ENCODE results near the gene DOK3. TPM values are rescaled to one million over a fixed set of nuclear protein-coding genes. Genes with fewer than 3 reads are reported as not detected.

DOK3 gene
- total and polyA plus RNA-seq, 2 donors (not counting 1 experiment from before 2014, with no cell fraction given), result 103 to 115 TPM

DNA sequence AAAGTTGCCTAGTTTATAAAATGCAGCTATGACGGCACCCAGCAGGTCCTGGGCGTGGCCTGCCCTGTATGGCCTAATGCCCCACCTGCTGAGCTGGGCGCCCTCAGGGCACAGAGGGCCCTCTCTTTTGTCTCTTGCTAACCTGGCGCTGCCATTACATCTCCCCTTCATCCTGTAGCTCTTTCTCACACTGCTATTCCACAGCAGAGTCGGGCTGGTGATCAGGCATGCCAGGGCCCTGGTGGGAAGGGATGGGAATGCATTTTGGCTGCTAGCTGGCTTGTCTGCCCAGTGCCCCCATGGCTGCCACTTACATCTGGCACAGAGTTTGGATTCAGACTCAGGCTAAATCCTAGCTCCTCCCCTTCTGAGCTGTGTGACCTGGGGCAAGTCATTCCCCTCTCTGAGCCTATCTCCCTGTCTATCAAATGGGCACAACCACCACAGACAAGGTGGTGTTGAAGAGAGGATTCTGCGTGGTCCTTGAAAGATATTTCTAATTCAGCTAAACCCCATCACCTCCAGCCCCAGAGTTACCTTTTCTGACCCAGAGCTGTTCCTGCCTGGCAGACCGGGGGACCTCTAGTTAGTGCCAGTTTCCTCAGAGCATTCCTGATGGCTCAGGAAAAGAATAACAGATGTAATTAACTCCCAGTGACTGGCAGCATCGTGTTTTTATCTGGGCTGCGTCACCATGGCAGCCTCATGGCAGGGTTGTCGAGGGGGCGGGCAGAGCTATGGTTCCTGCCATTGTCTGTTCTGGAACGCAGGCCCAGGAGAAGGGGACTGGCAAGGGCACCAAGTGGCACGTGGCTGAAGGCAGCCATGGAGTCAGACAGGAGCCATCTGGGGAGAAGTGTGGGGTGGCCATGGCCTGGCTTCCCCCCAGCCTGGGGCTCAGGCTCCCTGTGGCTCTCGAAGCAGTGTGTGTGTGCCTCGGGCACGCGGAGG is 56.7 kb downstream of the DOK3 start:
- H3K9me3 Mint-ChIP-seq (ENCODE audit: insufficient read depth), result no peaks in the 10 kb centered on the region
- DNase-seq, result no peak
- H3K4me2 ChIP-seq (replicated peaks; ENCODE audit: low read depth, low read length, poor library complexity, severe bottlenecking), result peak overlapping the region; percentile 99

More for the DNA sequence above, 56.7 kb downstream of the DOK3 start:
- Mint-ChIP-seq H3K27me3 (no peaks in the 10 kb centered on the region), H3K27ac (peak overlapping the region; percentile 97), H3K4me3 (peak overlapping the region; percentile 96), H3K4me1 (peaks cover 40% of the 10 kb centered on the region)
- Histone ChIP-seq H3K4me3 (ENCODE audit: control extremely low read depth in 1 of 5, extremely low read depth in 1 of 5, insufficient read depth in 1 of 5, low read depth in 2 of 5, low read length in 4 of 5) (peak overlapping the region in 1 of 5 experiments; percentile 74), H3K9ac (ENCODE audit: low read length) (peak overlapping the region; percentile 68), H3K9me3 (ENCODE audit: control extremely low read depth in 1 of 3, control insufficient read depth in 2 of 3, insufficient read depth in 1 of 3, low read length in 2 of 3) (peaks cover 0 to 4% (median 0%) of the 10 kb centered on the region in 3 donors), H3K79me2 (ENCODE audit: control insufficient read depth, insufficient read depth, low read length) (peaks cover 21% of the 10 kb centered on the region), H3K27me3 (replicated peaks in 1 of 4; ENCODE audit: control extremely low read depth in 1 of 4, control insufficient read depth in 3 of 4, insufficient read depth in 4 of 4, low read length in 3 of 4) (peaks cover 0 to 14% (median 0%) of the 10 kb centered on the region in 4 experiments), H2AFZ (ENCODE audit: insufficient read depth, low read depth, low read length, poor library complexity, severe bottlenecking) (no peak overlapping the region), H3K4me1 (ENCODE audit: control insufficient read depth in 2 of 2, insufficient read depth in 2 of 2, low read length in 2 of 2) (peaks cover 26 to 47% of the 10 kb centered on the region in 2 donors), H4K20me1 (ENCODE audit: control insufficient read depth, insufficient read depth, low read length, poor library complexity, severe bottlenecking) (peaks cover 43% of the 10 kb centered on the region), H3K27ac (ENCODE audit: low read length in 2 of 2) (no peak overlapping the region), H3K36me3 (replicated peaks in 1 of 2; ENCODE audit: control extremely low read depth in 1 of 2, control insufficient read depth in 1 of 2, extremely low read depth in 1 of 2, insufficient read depth in 2 of 2, low read length in 1 of 2) (no peaks in the 10 kb centered on the region)
- intact Hi-C loops (cut with micrococcal nuclease), result no loop called here
- TF ChIP-seq CTCF (IDR thresholded peaks at IDR 0.05) (no peak), EZH2 (IDR thresholded peaks at IDR 0.05; ENCODE audit: borderline replicate concordance, insufficient read depth, low read depth, low read length, poor library complexity, severe bottlenecking) (no peak)
- no peak for ATAC-seq (ENCODE audit: low read depth)
- ChIA-PET POLR2A (interaction anchor here (0.6 to 6.7 kb wide), 9 partner anchors 7 to 102 kb away, joined by 3 to 87 read pairs (median 5); partner anchors contain the start of genes DOK3, GRK6 and LMAN2), CTCF (interaction anchor here (1.2 to 21.3 kb wide), 10 partner anchors 7 to 134 kb away, joined by 3 to 628 read pairs (median 30); partner anchors contain the start of genes DOK3, F12, GRK6 and PFN3)
- whole genome bisulfite sequencing (ENCODE audit: insufficient coverage), result 93% methylated on average over 14 of the region's 17 CpGs

Other genes with a start within 250 kb of the DOK3 start
- gene RAB24, start 206.1 kb downstream of the DOK3 start, total RNA-seq, result 38.3 and 39.7 TPM in 2 replicates
- 147 and 235 TPM in 2 replicates for gene RAB24, start 206.1 kb downstream of the DOK3 start, polyA plus RNA-seq
- gene PRELID1, start 206.0 kb downstream of the DOK3 start, total RNA-seq, result 66.5 and 71.7 TPM in 2 replicates
- gene PRELID1, start 206.0 kb downstream of the DOK3 start, polyA plus RNA-seq, result 64.7 and 86.8 TPM in 2 replicates
- 10.8 and 11.5 TPM in 2 replicates for gene MXD3, start 197.9 kb downstream of the DOK3 start, total RNA-seq
- gene MXD3, start 197.9 kb downstream of the DOK3 start, polyA plus RNA-seq, result 12.0 and 14.8 TPM in 2 replicates
- gene LMAN2, start 158.2 kb downstream of the DOK3 start, total RNA-seq, result 89.4 and 99.4 TPM in 2 replicates
- gene LMAN2, start 158.2 kb downstream of the DOK3 start, polyA plus RNA-seq, result 82.8 and 123 TPM in 2 replicates
- gene RGS14, start 151.9 kb downstream of the DOK3 start, total RNA-seq, result 85.8 and 92.6 TPM in 2 replicates
- gene RGS14, start 151.9 kb downstream of the DOK3 start, polyA plus RNA-seq, result 167 and 184 TPM in 2 replicates
- not detected in 2 replicates for gene SLC34A1, start 125.4 kb downstream of the DOK3 start, total RNA-seq
- 0.06 TPM in 1 of 2 replicates, not detected in the other for gene SLC34A1, start 125.4 kb downstream of the DOK3 start, polyA plus RNA-seq
- gene PFN3, start 109.2 kb downstream of the DOK3 start, total RNA-seq, result not detected in 2 replicates
- gene PFN3, start 109.2 kb downstream of the DOK3 start, polyA plus RNA-seq, result not detected in 2 replicates
- not detected in 2 replicates for gene F12, start 100.3 kb downstream of the DOK3 start, total RNA-seq
- 3.1 and 6.5 TPM in 2 replicates for gene F12, start 100.3 kb downstream of the DOK3 start, polyA plus RNA-seq
- 155 and 165 TPM in 2 replicates for gene GRK6, start 83.2 kb downstream of the DOK3 start, total RNA-seq
- 150 and 173 TPM in 2 replicates for gene GRK6, start 83.2 kb downstream of the DOK3 start, polyA plus RNA-seq
- 4.8 and 5.6 TPM in 2 replicates for gene PRR7, start 63.0 kb downstream of the DOK3 start, total RNA-seq
- 84.4 and 152 TPM in 2 replicates for gene PRR7, start 63.0 kb downstream of the DOK3 start, polyA plus RNA-seq
- gene DBN1, start 36.2 kb downstream of the DOK3 start, total RNA-seq, result 1.4 and 2.4 TPM in 2 replicates
- 1.5 and 1.9 TPM in 2 replicates for gene DBN1, start 36.2 kb downstream of the DOK3 start, polyA plus RNA-seq
- gene PDLIM7, start 12.2 kb downstream of the DOK3 start, total RNA-seq, result 24.2 and 25.8 TPM in 2 replicates
- 21.2 and 23.9 TPM in 2 replicates for gene PDLIM7, start 12.2 kb downstream of the DOK3 start, polyA plus RNA-seq
- gene DDX41, start 7.1 kb upstream of the DOK3 start, total RNA-seq, result 110 and 111 TPM in 2 replicates
- 150 and 168 TPM in 2 replicates for gene DDX41, start 7.1 kb upstream of the DOK3 start, polyA plus RNA-seq
- 227 and 237 TPM in 2 replicates for gene FAM193B, start 44.7 kb upstream of the DOK3 start, total RNA-seq
- 301 and 351 TPM in 2 replicates for gene FAM193B, start 44.7 kb upstream of the DOK3 start, polyA plus RNA-seq
- gene TMED9, start 82.4 kb upstream of the DOK3 start, total RNA-seq, result 63.1 and 67.6 TPM in 2 replicates
- 54.7 and 58.8 TPM in 2 replicates for gene TMED9, start 82.4 kb upstream of the DOK3 start, polyA plus RNA-seq
- gene B4GALT7, start 90.3 kb upstream of the DOK3 start, total RNA-seq, result 38.9 and 41.8 TPM in 2 replicates
- 27.0 and 32.8 TPM in 2 replicates for gene B4GALT7, start 90.3 kb upstream of the DOK3 start, polyA plus RNA-seq